SJSA1 (cell line): ENCODE measurements around the gene THSD4. TPM values are rescaled to one million over a fixed set of nuclear protein-coding genes. Genes with fewer than 3 reads are reported as not detected.

ENCODE experiments used
- DNase-seq, 2 experiments: peaks; one replicate each; pipeline ENCODE4 v3.0.0-alpha.2; 2015 to 2020; ENCODE audit warnings: low spot score in 2 of 2, low read depth in 1 of 2
- H3K27ac ChIP-seq: fragments of 250-450 bp; sonication (Bioruptor Pico); 2 replicates; pipeline ENCODE4 v1.5.1; 2020; ENCODE audit warnings: mild to moderate bottlenecking, moderate library complexity
- H3K27me3 ChIP-seq: fragments of 250-450 bp; sonication (Bioruptor Pico); replicated peaks from 2 replicates; pipeline ENCODE4 v1.5.1; 2020; ENCODE audit warnings: mild to moderate bottlenecking, moderate library complexity
- H3K36me3 ChIP-seq: fragments of 250-450 bp; sonication (Bioruptor Pico); 2 replicates; pipeline ENCODE4 v1.5.1; 2020; ENCODE audit warnings: mild to moderate bottlenecking
- H3K4me1 ChIP-seq: fragments of 250-450 bp; sonication (Bioruptor Pico); replicated peaks from 2 replicates; pipeline ENCODE4 v1.6.1; 2021; ENCODE audit warnings: mild to moderate bottlenecking
- H3K4me3 ChIP-seq: fragments of 250-450 bp; sonication (Bioruptor Pico); 2 replicates; pipeline ENCODE4 v1.5.1; 2020; ENCODE audit warnings: mild to moderate bottlenecking
- H3K9me3 ChIP-seq: fragments of 250-450 bp; sonication (Bioruptor Pico); replicated peaks from 2 replicates; pipeline ENCODE4 v1.5.1; 2020; ENCODE audit warnings: mild to moderate bottlenecking
- total RNA-seq: library from RNA; depleted of rRNA; stranded (reverse); fragments of >200 nt; shearing (Covaris generic); gene quantifications from 2 replicates; pipeline ENCODE4 v1.2.3, GENCODE V29; 2014

The THSD4 gene
- total RNA-seq, 1 experiment from 2014 or later = 14.6 TPM

DNA sequence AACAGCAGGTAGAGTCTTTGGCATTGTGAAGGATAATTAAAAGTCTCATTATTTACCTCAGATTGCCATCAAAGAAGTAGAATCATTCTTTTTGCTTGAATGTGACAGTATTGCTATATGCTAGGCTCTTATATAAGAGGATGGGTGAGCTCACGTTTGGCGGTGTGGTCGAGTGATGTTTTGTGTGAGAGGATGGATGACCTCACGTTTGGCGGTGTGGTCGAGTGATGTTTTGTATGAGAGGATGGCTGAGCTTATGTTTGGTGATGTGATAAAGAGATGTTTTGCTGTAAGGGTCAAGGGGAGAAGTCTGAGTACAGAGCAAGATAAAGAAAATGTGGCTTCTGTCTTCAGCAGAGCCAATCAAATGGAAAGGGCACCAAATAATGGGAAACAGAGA lies 395.5 kb downstream of the THSD4 start:
- Histone ChIP-seq H3K27ac (no peak overlapping the region), H3K9me3 (no peaks in the 10 kb centered on the region), H3K4me3 (no peak overlapping the region), H3K36me3 (no peaks in the 10 kb centered on the region), H3K27me3 (no peaks in the 10 kb centered on the region), H3K4me1 (0 out of 2 replicates have a peak, but pooled peaks cover 4% of the 10 kb centered on the region)
- no peak for DNase-seq

DNA sequence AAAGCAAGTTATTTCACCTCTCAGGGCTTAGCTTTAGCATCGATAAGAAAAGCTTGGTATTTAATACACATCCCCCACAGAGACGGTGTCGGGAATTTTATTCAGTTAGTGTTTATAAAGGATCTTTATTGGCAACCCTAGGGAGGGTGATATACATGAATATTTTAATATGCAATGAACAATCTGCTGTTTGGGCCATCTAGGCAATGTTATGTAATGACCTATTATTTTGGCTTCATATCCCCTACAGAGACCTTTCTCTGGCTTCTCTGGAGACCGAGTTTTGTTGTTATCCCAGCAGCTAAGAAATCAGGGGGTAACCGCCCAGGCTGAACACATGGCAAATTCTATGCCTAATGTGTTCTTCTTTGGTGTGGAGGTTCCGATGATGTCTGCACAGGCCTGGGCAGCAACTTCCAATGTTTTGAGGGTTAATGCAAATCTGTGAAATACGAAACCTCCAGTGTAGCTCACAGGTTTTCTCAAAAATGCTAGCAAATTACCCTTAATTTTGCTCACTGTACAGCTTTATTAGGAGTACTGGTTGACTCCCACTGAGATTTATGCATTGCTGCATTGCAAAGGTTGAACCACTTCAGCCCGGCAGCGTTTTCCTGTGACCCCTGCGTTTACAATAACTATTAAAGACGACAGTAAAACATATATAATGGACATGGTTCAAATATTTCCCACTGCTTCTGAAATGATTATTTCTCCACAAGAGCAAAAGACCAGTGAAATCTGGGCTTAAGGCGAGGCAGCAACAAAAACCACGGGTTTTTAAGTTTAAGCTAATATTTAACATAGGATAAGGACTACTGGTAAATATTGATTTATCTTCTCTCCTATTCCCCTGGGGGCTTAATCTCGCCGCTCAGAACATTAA lies 396.8 kb downstream of the THSD4 start:
- Histone ChIP-seq H3K27ac (no peak overlapping the region), H3K36me3 (no peaks in the 10 kb centered on the region), H3K4me1 (no peaks in the 10 kb centered on the region), H3K4me3 (no peak overlapping the region), H3K9me3 (no peaks in the 10 kb centered on the region), H3K27me3 (no peaks in the 10 kb centered on the region)
- no peak for DNase-seq

DNA sequence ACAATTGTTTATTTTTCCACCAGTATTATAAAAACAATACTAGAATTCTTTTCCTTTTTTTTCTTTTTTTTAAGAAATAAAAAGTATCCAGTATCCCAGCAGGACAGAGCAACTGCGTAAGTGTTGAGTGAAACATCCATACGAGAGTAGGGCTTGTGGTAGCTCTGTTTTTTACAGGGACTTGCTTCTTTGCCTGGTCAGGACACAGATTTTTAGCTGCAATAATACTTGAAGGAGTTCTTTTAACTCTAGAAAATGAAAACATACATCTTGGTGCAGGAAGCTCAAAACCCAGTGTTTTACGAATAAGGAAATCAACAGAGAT lies 397.4 kb downstream of the THSD4 start:
- no peaks in the 10 kb centered on the region for H3K27me3 ChIP-seq
- no peak for DNase-seq
- no peaks in the 10 kb centered on the region for H3K9me3 ChIP-seq
- H3K27ac ChIP-seq = no peak overlapping the region
- no peaks in the 10 kb centered on the region for H3K36me3 ChIP-seq
- H3K4me1 ChIP-seq = no peaks in the 10 kb centered on the region
- no peak overlapping the region for H3K4me3 ChIP-seq

DNA sequence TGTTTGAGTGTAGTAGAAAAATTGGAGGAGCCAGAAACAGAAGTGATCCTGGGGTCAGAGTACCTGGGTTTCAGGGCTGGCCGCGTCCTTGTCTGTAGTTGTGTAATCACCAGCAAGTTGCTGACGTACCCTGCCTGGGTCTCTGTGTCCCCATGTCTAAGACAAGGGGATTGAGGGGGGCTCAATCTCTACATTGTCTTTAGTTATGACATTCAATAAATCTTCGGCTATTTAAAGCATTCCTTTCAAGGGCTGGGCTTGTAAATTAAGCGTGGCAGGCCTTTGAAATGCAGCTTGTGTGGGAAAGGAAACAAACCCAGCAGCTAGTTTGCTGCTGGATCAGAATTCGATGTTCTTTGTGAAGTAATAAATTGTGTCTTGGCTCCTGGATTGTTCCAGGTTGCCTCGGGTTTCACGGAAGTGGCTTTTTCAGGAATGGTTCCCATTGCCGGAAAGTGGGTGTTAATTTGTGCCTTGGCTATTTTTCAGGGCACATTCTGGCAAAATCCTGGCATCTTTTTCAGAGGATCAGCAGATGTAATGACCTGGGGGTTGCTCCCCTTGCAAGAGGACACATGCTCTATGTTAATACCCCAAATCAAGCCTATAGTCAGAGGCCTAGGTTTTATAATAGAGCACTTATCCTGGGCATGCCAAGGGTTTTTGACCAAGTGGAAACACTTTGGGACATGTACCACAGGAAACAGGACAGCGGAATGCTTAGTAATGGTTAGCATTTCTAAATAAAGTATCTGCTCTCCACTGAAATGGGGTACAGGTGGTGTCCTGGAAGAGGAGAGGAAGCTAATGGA lies 400.3 kb downstream of the THSD4 start:
- H3K27me3 ChIP-seq = no peaks in the 10 kb centered on the region
- DNase-seq = no peak
- no peak overlapping the region for H3K4me3 ChIP-seq
- H3K9me3 ChIP-seq = no peaks in the 10 kb centered on the region
- H3K4me1 ChIP-seq = peaks cover 4% of the 10 kb centered on the region
- H3K36me3 ChIP-seq = no peaks in the 10 kb centered on the region
- no peak overlapping the region for H3K27ac ChIP-seq

DNA sequence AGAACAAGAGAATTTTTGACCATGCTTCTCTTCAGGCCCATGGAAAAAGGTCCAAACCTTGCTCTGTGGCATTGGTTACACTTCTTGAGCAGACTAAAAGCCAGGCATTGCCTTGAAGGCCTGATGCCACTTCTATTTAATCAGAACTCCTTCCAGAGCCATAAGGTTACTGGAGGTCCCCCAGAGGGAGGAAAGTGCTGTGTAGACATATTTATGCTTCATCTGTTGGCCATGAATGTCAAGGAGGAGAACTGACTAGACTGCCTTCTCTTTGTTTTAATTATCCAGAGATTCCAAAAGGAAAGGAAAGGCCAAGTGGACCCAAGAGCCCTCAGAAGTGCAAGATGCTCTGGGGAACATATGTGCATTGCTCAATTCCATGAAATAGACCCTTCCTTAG lies 402.5 kb downstream of the THSD4 start:
- Histone ChIP-seq H3K36me3 (no peaks in the 10 kb centered on the region), H3K4me3 (no peak overlapping the region), H3K4me1 (peaks cover 4% of the 10 kb centered on the region), H3K27ac (no peak overlapping the region), H3K27me3 (no peaks in the 10 kb centered on the region), H3K9me3 (no peaks in the 10 kb centered on the region)
- no peak for DNase-seq

DNA sequence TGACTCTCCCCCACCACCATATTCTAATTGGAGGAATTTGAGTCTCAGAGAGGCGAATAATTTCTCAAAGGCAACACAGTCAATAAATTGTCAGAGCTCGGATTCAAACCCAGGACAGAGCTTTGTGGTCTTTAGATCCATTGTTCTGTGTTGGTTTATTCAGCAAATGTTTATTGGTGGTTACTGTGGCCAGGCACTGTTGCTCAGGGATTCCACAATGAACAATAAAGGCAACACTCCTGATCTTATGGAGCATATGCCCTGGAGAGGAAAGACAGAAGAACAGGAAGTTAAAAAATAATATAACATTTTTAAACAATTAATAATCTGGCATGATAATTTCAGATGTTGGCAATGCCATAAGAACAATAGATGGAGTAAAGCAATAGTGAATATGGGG lies 403.4 kb downstream of the THSD4 start:
- peak in 1 of 2 experiments; percentile 46 for DNase-seq
- no peaks in the 10 kb centered on the region for H3K9me3 ChIP-seq
- no peaks in the 10 kb centered on the region for H3K36me3 ChIP-seq
- H3K4me3 ChIP-seq = no peak overlapping the region
- H3K4me1 ChIP-seq = peaks cover 4% of the 10 kb centered on the region
- H3K27ac ChIP-seq = no peak overlapping the region
- no peaks in the 10 kb centered on the region for H3K27me3 ChIP-seq

DNA sequence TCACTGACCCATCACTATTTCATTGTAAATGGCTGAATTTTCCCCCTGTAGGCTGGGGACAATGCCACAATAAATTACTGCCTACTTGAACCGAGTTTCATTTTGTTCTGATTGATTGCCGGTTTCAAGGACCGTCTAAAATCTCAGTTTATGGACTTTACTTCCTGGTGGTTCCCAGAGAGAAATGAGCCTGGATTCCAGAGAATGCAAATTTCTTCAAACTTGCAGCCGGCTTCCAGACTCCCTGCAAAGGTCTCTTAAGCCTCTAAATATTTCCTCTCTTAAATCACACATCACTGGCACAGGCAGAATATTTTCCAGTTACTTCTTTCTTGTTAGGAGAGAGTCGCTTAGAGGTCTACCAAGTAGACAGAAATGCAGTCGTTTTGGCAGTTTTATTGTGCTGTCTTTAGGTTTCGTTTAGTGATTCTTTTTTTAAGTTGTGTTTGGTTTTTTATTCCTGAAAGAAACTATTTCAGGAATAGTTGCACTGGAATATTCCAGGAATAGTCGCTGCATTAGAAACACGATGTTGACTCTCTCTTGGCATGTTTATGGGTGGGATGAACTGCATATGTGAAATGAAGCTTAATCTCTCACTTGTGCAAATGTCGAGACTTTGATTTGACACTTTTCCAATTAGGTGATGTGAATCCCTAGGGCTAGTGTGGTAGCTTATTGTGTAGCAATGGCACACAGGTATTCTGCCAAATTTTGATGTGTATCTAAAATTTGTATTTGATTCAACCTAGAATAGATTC lies 411.0 kb downstream of the THSD4 start:
- Histone ChIP-seq H3K27me3 (no peaks in the 10 kb centered on the region), H3K4me1 (0 out of 2 replicates have a peak, but pooled peaks cover 4% of the 10 kb centered on the region), H3K36me3 (no peaks in the 10 kb centered on the region), H3K9me3 (no peaks in the 10 kb centered on the region), H3K4me3 (no peak overlapping the region), H3K27ac (no peak overlapping the region)
- DNase-seq = no peak

DNA sequence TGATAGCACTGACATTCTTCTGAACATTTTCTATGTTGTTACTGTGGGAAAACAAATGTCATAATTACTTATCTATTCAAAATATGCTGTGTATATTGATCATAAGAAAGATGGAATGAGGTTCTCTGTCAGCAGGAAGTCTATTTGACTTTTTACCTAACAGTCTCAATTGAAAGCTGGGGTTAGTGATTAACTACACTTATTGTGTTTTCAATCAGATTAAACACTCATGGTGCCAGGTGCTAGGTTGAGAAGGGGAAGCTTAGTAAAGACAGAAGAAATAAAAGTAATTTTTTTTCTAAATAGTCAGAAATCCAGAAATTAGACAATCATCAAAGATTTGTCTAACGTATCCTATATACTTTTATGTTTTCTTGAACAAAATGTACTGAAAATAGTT lies 414.1 kb downstream of the THSD4 start:
- H3K27ac ChIP-seq = no peak overlapping the region
- no peak for DNase-seq
- 0 out of 2 replicates have a peak, but pooled peaks cover 4% of the 10 kb centered on the region for H3K4me1 ChIP-seq
- no peaks in the 10 kb centered on the region for H3K9me3 ChIP-seq
- no peak overlapping the region for H3K4me3 ChIP-seq
- no peaks in the 10 kb centered on the region for H3K36me3 ChIP-seq
- H3K27me3 ChIP-seq = no peaks in the 10 kb centered on the region

DNA sequence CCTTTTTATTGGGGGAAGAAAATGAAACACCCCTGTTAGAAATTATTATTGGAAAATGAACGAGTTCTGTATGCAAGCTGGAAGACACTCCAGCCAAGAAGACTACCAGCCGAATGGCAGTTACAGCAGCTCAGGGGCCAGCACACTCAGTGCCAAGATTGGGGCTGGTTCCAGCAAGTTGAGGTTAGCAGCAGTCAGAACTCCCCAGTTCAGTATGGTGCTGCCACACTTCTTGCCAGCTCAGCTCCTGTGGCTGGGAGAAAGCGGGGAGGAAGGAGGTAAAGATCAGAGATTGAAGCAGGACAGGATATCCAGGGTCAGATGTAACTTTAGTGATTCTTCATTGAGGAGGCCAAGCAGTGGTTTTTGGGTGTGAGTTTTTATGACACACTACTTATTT lies 414.8 kb downstream of the THSD4 start:
- Histone ChIP-seq H3K36me3 (no peaks in the 10 kb centered on the region), H3K4me3 (no peak overlapping the region), H3K9me3 (0 out of 2 replicates have a peak, but pooled peaks cover 2% of the 10 kb centered on the region), H3K4me1 (0 out of 2 replicates have a peak, but pooled peaks cover 4% of the 10 kb centered on the region), H3K27me3 (no peaks in the 10 kb centered on the region), H3K27ac (no peak overlapping the region)
- no peak for DNase-seq

DNA sequence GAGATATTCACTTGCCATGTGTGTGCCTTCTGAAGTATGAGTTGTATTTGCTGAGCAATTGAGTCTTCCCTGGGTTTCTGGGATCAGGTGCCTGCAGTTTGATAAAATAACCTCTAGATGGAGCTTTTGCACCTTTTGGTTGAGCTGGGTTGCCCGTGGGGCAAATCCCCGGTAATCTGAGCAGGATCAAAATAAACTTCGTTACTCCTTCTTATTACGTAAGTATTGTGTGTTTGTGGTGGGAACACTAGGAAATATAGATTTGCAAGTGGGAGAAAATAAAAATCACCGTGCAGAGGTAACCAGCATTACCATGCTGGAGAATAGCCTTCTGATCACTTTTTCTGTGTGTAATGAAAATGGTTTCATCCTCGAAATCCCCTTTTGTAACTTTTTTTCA lies 417.7 kb downstream of the THSD4 start:
- Histone ChIP-seq H3K36me3 (no peaks in the 10 kb centered on the region), H3K27me3 (no peaks in the 10 kb centered on the region), H3K4me3 (no peak overlapping the region), H3K9me3 (0 out of 2 replicates have a peak, but pooled peaks cover 3% of the 10 kb centered on the region), H3K4me1 (no peaks in the 10 kb centered on the region), H3K27ac (no peak overlapping the region)
- DNase-seq = peak in 1 of 2 experiments; percentile 42

DNA sequence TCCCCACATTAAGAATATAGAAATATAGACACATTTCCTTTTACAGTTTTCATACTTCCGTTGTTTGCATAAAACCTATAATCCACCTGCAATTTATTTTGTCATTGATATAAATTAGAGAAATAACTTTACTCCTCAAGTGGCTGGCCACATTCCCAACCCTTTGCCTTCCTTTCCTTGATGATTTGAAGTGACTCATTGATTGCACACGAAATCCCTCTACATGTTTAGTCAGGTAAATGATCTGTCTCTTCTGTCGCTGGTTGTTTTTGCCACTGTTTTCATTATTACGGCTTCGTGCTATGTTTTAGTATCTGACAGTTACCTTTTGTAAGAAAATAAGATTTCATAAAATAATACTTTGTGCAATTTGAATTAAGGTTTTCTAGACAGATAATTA lies 422.9 kb downstream of the THSD4 start:
- no peak overlapping the region for H3K4me3 ChIP-seq
- DNase-seq = no peak
- peaks cover 9% of the 10 kb centered on the region for H3K4me1 ChIP-seq
- H3K27me3 ChIP-seq = no peaks in the 10 kb centered on the region
- 0 out of 2 replicates have a peak, but pooled peaks cover 3% of the 10 kb centered on the region for H3K9me3 ChIP-seq
- no peak overlapping the region for H3K27ac ChIP-seq
- H3K36me3 ChIP-seq = no peaks in the 10 kb centered on the region

DNA sequence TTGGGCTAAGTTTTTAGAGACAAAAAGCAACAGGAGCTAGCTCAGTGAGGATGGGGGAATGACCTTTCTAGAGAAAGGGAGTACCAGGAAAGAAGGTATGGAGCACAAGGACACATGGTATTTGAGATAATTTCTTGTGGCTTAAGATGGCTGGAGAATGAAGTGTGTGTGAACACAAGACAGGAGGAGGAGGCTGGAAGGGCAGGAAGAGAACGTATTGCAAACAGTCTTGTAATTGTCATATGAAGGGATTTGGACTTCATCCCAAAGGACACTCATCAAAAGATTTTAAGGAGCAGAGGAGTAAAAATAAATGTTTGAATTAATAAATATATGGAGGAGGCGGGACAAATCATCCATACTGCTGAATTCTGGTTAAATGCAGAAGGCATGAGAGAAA lies 426.5 kb downstream of the THSD4 start:
- H3K36me3 ChIP-seq = no peaks in the 10 kb centered on the region
- no peak for DNase-seq

DNA sequence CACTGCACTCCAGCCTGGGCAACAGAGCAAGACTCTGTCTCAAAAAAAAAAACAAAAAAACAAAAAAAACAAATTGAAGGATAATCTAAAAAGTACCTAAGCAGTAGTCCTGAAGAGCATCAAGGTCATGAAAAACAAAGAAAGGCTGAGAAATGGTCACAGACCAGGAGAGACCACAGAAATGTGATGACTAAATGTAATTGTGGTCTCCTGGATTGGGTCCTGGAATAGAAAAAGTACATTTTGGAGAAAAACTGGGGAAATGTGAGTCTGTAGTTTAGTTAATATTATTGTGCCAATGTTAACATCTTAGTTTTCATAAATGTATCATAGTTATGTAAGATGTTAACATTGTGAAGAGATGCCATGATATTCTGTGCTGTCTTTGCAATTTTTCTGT lies 427.6 kb downstream of the THSD4 start:
- H3K4me1 ChIP-seq = peaks cover 9% of the 10 kb centered on the region
- H3K27me3 ChIP-seq = no peaks in the 10 kb centered on the region
- H3K9me3 ChIP-seq = no peaks in the 10 kb centered on the region
- peak in 1 of 2 experiments; percentile 37 for DNase-seq
- H3K36me3 ChIP-seq = no peaks in the 10 kb centered on the region
- H3K27ac ChIP-seq = no peak overlapping the region
- H3K4me3 ChIP-seq = no peak overlapping the region

More for the DNA sequence above, 426.5 kb downstream of the THSD4 start:
- H3K4me1 ChIP-seq = peaks cover 9% of the 10 kb centered on the region
- H3K27ac ChIP-seq = no peak overlapping the region
- H3K9me3 ChIP-seq = no peaks in the 10 kb centered on the region
- H3K4me3 ChIP-seq = no peak overlapping the region
- no peaks in the 10 kb centered on the region for H3K27me3 ChIP-seq
